Tibial nerve (tissue), 3 donors: ENCODE measurements around the gene CEP250.

Experiments used
- POLR2A ChIP-seq, 2 donors: fragments of 450-650 bp; IDR thresholded peaks; one replicate each; pipeline ENCODE4 v1.6.1; 2017; ENCODE audit warnings: antibody characterized with exemption in 2 of 2, mild to moderate bottlenecking in 2 of 2, moderate library complexity in 2 of 2
- TF ChIP-seq, protein P1 (sequence below), 5 experiments: fragments of 200-600 bp in 3 of 5; fragments of 450-650 bp in 2 of 5; sonication (generic) in 3 of 5; IDR thresholded peaks; one replicate each; pipeline ENCODE4 v1.5.1; 2016 to 2019; ENCODE audit warnings: antibody characterized with exemption in 5 of 5, mild to moderate bottlenecking in 3 of 5, moderate library complexity in 2 of 5

DNA sequence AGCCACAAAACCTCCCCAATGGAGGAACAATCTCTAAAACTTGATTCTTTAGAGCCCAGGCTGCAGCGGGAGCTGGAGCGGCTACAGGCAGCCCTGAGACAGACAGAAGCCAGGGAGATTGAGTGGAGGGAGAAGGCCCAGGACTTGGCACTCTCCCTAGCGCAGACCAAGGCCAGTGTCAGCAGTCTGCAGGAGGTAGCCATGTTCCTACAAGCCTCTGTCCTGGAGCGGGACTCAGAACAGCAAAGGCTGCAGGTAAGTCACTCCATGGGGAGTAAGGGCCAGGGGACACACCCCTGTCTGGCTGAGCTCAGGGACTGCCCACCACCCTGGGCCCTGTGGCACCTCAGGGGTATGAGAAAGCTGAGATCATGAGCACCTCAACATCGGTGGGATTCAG lies 49.4 kb downstream of the CEP250 start:
- TF ChIP-seq, protein P1, sequence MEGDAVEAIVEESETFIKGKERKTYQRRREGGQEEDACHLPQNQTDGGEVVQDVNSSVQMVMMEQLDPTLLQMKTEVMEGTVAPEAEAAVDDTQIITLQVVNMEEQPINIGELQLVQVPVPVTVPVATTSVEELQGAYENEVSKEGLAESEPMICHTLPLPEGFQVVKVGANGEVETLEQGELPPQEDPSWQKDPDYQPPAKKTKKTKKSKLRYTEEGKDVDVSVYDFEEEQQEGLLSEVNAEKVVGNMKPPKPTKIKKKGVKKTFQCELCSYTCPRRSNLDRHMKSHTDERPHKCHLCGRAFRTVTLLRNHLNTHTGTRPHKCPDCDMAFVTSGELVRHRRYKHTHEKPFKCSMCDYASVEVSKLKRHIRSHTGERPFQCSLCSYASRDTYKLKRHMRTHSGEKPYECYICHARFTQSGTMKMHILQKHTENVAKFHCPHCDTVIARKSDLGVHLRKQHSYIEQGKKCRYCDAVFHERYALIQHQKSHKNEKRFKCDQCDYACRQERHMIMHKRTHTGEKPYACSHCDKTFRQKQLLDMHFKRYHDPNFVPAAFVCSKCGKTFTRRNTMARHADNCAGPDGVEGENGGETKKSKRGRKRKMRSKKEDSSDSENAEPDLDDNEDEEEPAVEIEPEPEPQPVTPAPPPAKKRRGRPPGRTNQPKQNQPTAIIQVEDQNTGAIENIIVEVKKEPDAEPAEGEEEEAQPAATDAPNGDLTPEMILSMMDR (IDR thresholded peaks at IDR 0.05) = no peak
- TF ChIP-seq POLR2A (IDR thresholded peaks at IDR 0.05) = no peak
